K562 (cell line): ENCODE data around the gene ARHGEF7. TPM values are rescaled to one million over a fixed set of nuclear protein-coding genes. Genes with fewer than 3 reads are reported as not detected.

Experiments
- ATAC-seq: fragments of 200-7000 bp; cut with Tn5 transposase; 3 replicates; pipeline ENCODE4 v1.9.1; 2020; ENCODE audit warnings: moderate library complexity
- BruUV-seq: library from RNA; stranded (reverse); fragments of 400-500 nt; replicated peaks from 2 replicates; lab custom pipeline; 2021; lab: Mats Ljungman, UMichigan
- CTCF ChIA-PET: fragments of 300-600 bp; formaldehyde crosslinking; extraction: SDS; loops from one replicate; lab custom pipeline; 2021; ENCODE audit warnings: low intra/inter-chr PET ratio; lab: Yijun Ruan, JAX
- POLR2A ChIA-PET: fragments of 300-600, 350-650 bp; sonication (Branson Sonifier 250); formaldehyde crosslinking; extraction: SDS; loops from one replicate; lab custom pipeline; 2021; ENCODE audit warnings: antibody characterized with exemption, inconsistent platforms; lab: Yijun Ruan, JAX
- DNase-seq, 4 experiments: peaks; one replicate each; pipeline versions ENCODE4 v3.0.0 to v3.0.0-alpha.2; 2011 to 2018; ENCODE audit warnings: low spot score in 3 of 4, mixed read lengths in 3 of 4; ENCODE audit errors: extremely low read depth in 1 of 4
- FAIRE-seq: peaks from 2 replicates; lab custom pipeline; 2011; peaks lifted over from hg19 to GRCh38; lab: Jason Lieb, UNC
- H2AFZ ChIP-seq: 2 replicates; pipeline ENCODE4 v1.6.0; 2011; ENCODE audit warnings: low read depth, low read length, control low read depth, inconsistent platforms
- H3K27ac ChIP-seq: fragments of 200-600 bp; 3 replicates; pipeline ENCODE4 v1.8.0; 2011; ENCODE audit warnings: low read depth, mild to moderate bottlenecking, control low read depth, inconsistent platforms, low read length, moderate library complexity, mixed read lengths; ENCODE audit errors: extremely low read depth
- H3K27me3 ChIP-seq, 2 experiments: fragments of 300-600 bp in 1 of 2; 2 replicates in 1 of 2; 3 replicates in 1 of 2; pipeline versions ENCODE4 v1.6.0 to v1.8.0; 2011; ENCODE audit warnings: inconsistent platforms in 2 of 2, low read length in 2 of 2, mild to moderate bottlenecking in 1 of 2, mixed read lengths in 1 of 2, moderate library complexity in 1 of 2; ENCODE audit not compliant: control insufficient read depth in 2 of 2, insufficient read depth in 2 of 2
- H3K36me3 ChIP-seq: fragments of 300-600 bp; 3 replicates; pipeline ENCODE4 v1.8.0; 2011; ENCODE audit warnings: mild to moderate bottlenecking, low read length, inconsistent platforms; ENCODE audit not compliant: control insufficient read depth, insufficient read depth
- H3K4me1 ChIP-seq, 2 experiments: fragments of 200-600 bp in 1 of 2; replicated peaks in 1 of 2; 2 replicates in 1 of 2; 3 replicates in 1 of 2; pipeline versions ENCODE4 v1.5.1 to v1.8.0; 2011; ENCODE audit warnings: inconsistent platforms in 2 of 2, low read length in 2 of 2, mild to moderate bottlenecking in 1 of 2, mixed read lengths in 1 of 2, moderate library complexity in 1 of 2; ENCODE audit not compliant: control insufficient read depth in 2 of 2, insufficient read depth in 2 of 2
- H3K4me2 ChIP-seq: 2 replicates; pipeline ENCODE4 v1.6.1; 2011; ENCODE audit warnings: low read length, control low read depth, inconsistent platforms, mixed read lengths; ENCODE audit not compliant: insufficient read depth
- H3K4me3 ChIP-seq: fragments of 200-600 bp; sonication (generic), shearing (Covaris generic); 2 replicates; pipeline ENCODE4 v1.5.1; 2016; ENCODE audit warnings: control low read depth, inconsistent platforms
- H3K79me2 ChIP-seq: fragments of 200-600 bp; 3 replicates; pipeline ENCODE4 v1.8.0; 2011; ENCODE audit warnings: low read length, inconsistent platforms; ENCODE audit not compliant: control insufficient read depth, insufficient read depth
- H3K9ac ChIP-seq, 2 experiments: 2 replicates each; pipeline versions ENCODE4 v1.6.0 to v1.6.1; 2011; ENCODE audit warnings: low read depth in 2 of 2, low read length in 2 of 2, control low read depth in 1 of 2, inconsistent platforms in 1 of 2, mild to moderate bottlenecking in 1 of 2, mixed read lengths in 1 of 2; ENCODE audit not compliant: insufficient read depth in 1 of 2
- H3K9me1 ChIP-seq: one replicate; pipeline ENCODE4 v1.6.0; 2011; ENCODE audit warnings: inconsistent platforms, mild to moderate bottlenecking, low read length, moderate library complexity; ENCODE audit not compliant: control insufficient read depth, insufficient read depth
- H3K9me3 ChIP-seq: replicated peaks from 2 replicates; pipeline ENCODE4 v1.5.1; 2011; ENCODE audit warnings: low read depth, low read length, inconsistent platforms; ENCODE audit not compliant: control insufficient read depth, insufficient read depth
- H4K20me1 ChIP-seq: replicated peaks from 2 replicates; pipeline ENCODE4 v1.6.1; 2011; ENCODE audit warnings: low read length, inconsistent platforms, mixed read lengths; ENCODE audit not compliant: control insufficient read depth, insufficient read depth
- DNMT1 ChIP-seq: fragments of 450-650 bp; IDR thresholded peaks from 2 replicates; pipeline ENCODE4 v1.6.1; 2016; ENCODE audit warnings: antibody characterized with exemption, mild to moderate bottlenecking
- ETV1 ChIP-seq: fragments of 450-650 bp; conservative IDR thresholded peaks from 2 replicates; pipeline ENCODE4 v1.6.1; 2016; ENCODE audit warnings: missing genetic modification characterization, control low read depth, low read depth, missing compliant biosample characterization
- HDAC1 ChIP-seq, 2 experiments: fragments of 450-650 bp; IDR thresholded peaks; 2 replicates each; pipeline ENCODE4 v1.6.1; 2016 to 2017; ENCODE audit warnings: inconsistent platforms in 1 of 2, mild to moderate bottlenecking in 1 of 2, moderate library complexity in 1 of 2
- HSF4 ChIP-seq: fragments of 250-450 bp; sonication (Bioruptor Pico); IDR thresholded peaks from 2 replicates; pipeline ENCODE4 v2.1.2; 2022; ENCODE audit warnings: mild to moderate bottlenecking, moderate library complexity, borderline replicate concordance
- NFIC ChIP-seq: fragments of 450-650 bp; IDR thresholded peaks from 2 replicates; pipeline ENCODE4 v1.6.1; 2017; ENCODE audit warnings: mild to moderate bottlenecking, inconsistent platforms
- ZKSCAN1 ChIP-seq: fragments of 150-350 bp; IDR thresholded peaks from 2 replicates; pipeline ENCODE4 v1.6.1; 2016; ENCODE audit warnings: low read depth, low read length
- ZNF239 ChIP-seq: fragments of 250-450 bp; sonication (Bioruptor Pico); IDR thresholded peaks from 2 replicates; pipeline ENCODE4 v1.4.0; 2020; ENCODE audit warnings: mild to moderate bottlenecking
- WGBS: fragments of 100-300 bp; shearing (Covaris generic); methylation state at CpG from one replicate; pipeline ENCODE4 v1.1.6; 2016; ENCODE audit warnings: low coverage, mixed read lengths; ENCODE audit not compliant: insufficient coverage; ENCODE audit errors: missing lambda C conversion rate; 5-methylcytosine and 5-hydroxymethylcytosine counted together
- in situ Hi-C: fragments of 300-500 bp; cut with MboI; formaldehyde crosslinking; loops from 4 replicates; pipeline ENCODE4 v1.15.0; 2018; ENCODE audit warnings: inconsistent platforms, mixed read lengths
- intact Hi-C: fragments of 100-400 bp; cut with micrococcal nuclease; formaldehyde crosslinking; loops from 2 replicates; pipeline ENCODE4 v1.14.2; 2022
- polyA plus RNA-seq, 8 experiments: library from polyadenylated mRNA; depleted of rRNA in 4 of 8; stranded (reverse) in 5 of 8; unstranded in 3 of 8; fragments of >200 nt; fragmentation: Nextera tagmentation in 2 of 8; fragmentation: Illumina TruSeq in 1 of 8; extraction: Ambion mirVana in 2 of 8; extraction: Trizol in 1 of 8; gene quantifications; 2 replicates each; pipeline versions ENCODE4 v1.2.1 to v1.2.3, GENCODE V29; 2011 to 2014; ENCODE audit warnings: inconsistent platforms in 1 of 8, missing spikeins in 1 of 8
- total RNA-seq, 7 experiments: library from RNA; depleted of rRNA in 6 of 7; stranded (reverse); fragments of >200 nt in 6 of 7; fragmentation: Illumina TruSeq in 2 of 7; extraction: Trizol in 2 of 7; gene quantifications; 2 replicates each; pipeline versions ENCODE4 v1.2.1 to v1.2.3, GENCODE V29; 2011 to 2021; ENCODE audit warnings: low replicate concordance in 1 of 7
- TF ChIP-seq, protein P1 (sequence below): fragments of 200-800 bp; sonication (Bioruptor generic); IDR thresholded peaks from 2 replicates; pipeline ENCODE4 v1.6.1; 2017; ENCODE audit warnings: missing genetic modification characterization, missing compliant biosample characterization
- TF ChIP-seq, protein P2 (sequence below), 2 experiments: fragments of 450-650 bp; conservative IDR thresholded peaks; 2 replicates each; pipeline ENCODE4 v1.6.1; 2017; ENCODE audit warnings: mild to moderate bottlenecking in 2 of 2, moderate library complexity in 2 of 2
- TF ChIP-seq, protein P3 (sequence below): fragments of 250-450 bp; sonication (Bioruptor Pico); IDR thresholded peaks from 2 replicates; pipeline ENCODE4 v1.5.0; 2021
- TF ChIP-seq, protein P4 (sequence below): sonication (generic); formaldehyde crosslinking; IDR thresholded peaks from 2 replicates; pipeline ENCODE4 v1.8.0; 2022; ENCODE audit warnings: mild to moderate bottlenecking, missing genetic modification reagents

ARHGEF7 gene
- total and polyA plus RNA-seq, 9 of the 15 experiments (the other 6 are each of a cell fraction or from before 2014, with no cell fraction given) = 2.1 to 26.8 (median 17.5) TPM

DNA sequence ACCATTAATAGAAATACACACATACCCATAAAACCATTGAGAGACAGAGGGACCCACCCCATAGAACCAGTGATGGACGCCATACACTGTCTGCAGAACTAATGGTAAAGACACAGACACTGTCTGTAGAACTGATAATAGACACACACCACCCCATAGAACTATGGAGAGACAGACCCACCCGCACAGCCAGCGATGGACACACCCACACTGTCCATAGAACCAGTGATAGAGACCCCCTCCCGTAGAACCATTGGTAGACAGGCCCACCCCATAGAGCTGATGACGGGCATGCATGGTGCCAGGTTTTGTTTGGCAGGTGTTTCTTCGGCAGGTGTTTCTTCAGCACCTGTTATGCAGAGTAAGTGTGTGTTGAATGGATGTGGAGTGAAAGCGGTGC lies 117.1 kb downstream of the ARHGEF7 start:
- Histone ChIP-seq H3K9ac (no peak overlapping the region), H3K9me3 (no peaks in the 10 kb centered on the region), H3K4me2 (no peak overlapping the region), H3K4me3 (no peak overlapping the region), H2AFZ (no peak overlapping the region), H3K36me3 (peaks cover 11% of the 10 kb centered on the region; the same call in 1 of the 3 replicates), H3K27me3 (no peaks in the 10 kb centered on the region), H3K27ac (no peak overlapping the region), H3K79me2 (peaks cover 3% of the 10 kb centered on the region; the same call in 1 of the 3 replicates), H4K20me1 (no peaks in the 10 kb centered on the region), H3K4me1 (no peaks in the 10 kb centered on the region), H3K9me1 (no peaks in the 10 kb centered on the region)
- DNase-seq (no peak), FAIRE-seq (no peak), ATAC-seq (no peak)
- no peak for TF ChIP-seq ZNF239 (CRISPR knock-in tag)
- TF ChIP-seq, protein P1, sequence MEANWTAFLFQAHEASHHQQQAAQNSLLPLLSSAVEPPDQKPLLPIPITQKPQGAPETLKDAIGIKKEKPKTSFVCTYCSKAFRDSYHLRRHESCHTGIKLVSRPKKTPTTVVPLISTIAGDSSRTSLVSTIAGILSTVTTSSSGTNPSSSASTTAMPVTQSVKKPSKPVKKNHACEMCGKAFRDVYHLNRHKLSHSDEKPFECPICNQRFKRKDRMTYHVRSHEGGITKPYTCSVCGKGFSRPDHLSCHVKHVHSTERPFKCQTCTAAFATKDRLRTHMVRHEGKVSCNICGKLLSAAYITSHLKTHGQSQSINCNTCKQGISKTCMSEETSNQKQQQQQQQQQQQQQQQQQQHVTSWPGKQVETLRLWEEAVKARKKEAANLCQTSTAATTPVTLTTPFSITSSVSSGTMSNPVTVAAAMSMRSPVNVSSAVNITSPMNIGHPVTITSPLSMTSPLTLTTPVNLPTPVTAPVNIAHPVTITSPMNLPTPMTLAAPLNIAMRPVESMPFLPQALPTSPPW (CRISPR knock-in tag) = no peak
- no peak for TF ChIP-seq NFIC
- CTCF ChIA-PET = no interaction called here
- 93% methylated on average over 7 of the region's 7 CpGs for WGBS
- intact Hi-C loops (no loop called here), in situ Hi-C loops (no loop called here)
- POLR2A ChIA-PET = no interaction called here
- no TSS peak for BruUV-seq

DNA sequence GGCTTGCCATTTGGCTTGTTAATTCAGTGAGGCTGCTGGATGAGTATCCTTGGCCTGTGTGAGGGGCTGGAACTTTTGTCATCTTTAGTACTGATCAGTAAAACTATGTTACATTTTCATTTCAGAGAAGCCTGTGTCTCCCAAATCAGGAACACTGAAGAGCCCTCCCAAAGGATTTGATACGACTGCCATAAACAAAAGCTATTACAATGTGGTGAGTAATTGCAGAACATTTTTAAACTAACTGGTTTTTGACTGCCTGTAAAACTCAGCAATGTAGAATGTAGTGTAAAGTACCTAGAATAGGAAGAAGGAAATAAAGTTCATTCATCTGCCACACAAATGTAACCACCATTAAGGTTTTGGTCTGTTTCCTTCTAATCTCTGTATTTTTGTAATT lies 118.0 kb downstream of the ARHGEF7 start:
- WGBS = 67% methylated on average over 1 of the region's 1 CpG
- H3K4me3 ChIP-seq = no peak overlapping the region
- H3K36me3 ChIP-seq = peaks cover 11% of the 10 kb centered on the region; the same call in 1 of the 3 replicates
- in situ Hi-C loops = no loop called here
- H3K9me1 ChIP-seq = no peaks in the 10 kb centered on the region
- H3K4me2 ChIP-seq = no peak overlapping the region
- no peaks in the 10 kb centered on the region for H3K9me3 ChIP-seq
- no peak overlapping the region for H3K27ac ChIP-seq
- no peaks in the 10 kb centered on the region for H4K20me1 ChIP-seq
- H3K27me3 ChIP-seq = no peaks in the 10 kb centered on the region
- no peaks in the 10 kb centered on the region for H3K4me1 ChIP-seq
- no peak overlapping the region for H2AFZ ChIP-seq
- DNase-seq = no peak
- ChIA-PET POLR2A (no interaction called here), CTCF (no interaction called here)
- no peak for FAIRE-seq
- BruUV-seq = no TSS peak
- 0 out of 3 replicates have a peak, but pooled peaks cover 3% of the 10 kb centered on the region for H3K79me2 ChIP-seq
- ATAC-seq = no peak
- intact Hi-C loops = no loop called here
- H3K9ac ChIP-seq = no peak overlapping the region
- TF ChIP-seq, protein P2, sequence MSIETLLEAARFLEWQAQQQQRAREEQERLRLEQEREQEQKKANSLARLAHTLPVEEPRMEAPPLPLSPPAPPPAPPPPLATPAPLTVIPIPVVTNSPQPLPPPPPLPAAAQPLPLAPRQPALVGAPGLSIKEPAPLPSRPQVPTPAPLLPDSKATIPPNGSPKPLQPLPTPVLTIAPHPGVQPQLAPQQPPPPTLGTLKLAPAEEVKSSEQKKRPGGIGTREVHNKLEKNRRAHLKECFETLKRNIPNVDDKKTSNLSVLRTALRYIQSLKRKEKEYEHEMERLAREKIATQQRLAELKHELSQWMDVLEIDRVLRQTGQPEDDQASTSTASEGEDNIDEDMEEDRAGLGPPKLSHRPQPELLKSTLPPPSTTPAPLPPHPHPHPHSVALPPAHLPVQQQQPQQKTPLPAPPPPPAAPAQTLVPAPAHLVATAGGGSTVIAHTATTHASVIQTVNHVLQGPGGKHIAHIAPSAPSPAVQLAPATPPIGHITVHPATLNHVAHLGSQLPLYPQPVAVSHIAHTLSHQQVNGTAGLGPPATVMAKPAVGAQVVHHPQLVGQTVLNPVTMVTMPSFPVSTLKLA (conservative IDR thresholded peaks at IDR 0.05) = no peak
- TF ChIP-seq, protein P3, sequence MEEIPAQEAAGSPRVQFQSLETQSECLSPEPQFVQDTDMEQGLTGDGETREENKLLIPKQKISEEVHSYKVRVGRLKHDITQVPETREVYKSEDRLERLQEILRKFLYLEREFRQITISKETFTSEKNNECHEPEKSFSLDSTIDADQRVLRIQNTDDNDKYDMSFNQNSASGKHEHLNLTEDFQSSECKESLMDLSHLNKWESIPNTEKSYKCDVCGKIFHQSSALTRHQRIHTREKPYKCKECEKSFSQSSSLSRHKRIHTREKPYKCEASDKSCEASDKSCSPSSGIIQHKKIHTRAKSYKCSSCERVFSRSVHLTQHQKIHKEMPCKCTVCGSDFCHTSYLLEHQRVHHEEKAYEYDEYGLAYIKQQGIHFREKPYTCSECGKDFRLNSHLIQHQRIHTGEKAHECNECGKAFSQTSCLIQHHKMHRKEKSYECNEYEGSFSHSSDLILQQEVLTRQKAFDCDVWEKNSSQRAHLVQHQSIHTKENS (CRISPR knock-in tag) = no peak
- TF ChIP-seq ZKSCAN1 (no peak), HDAC1 (IDR thresholded peaks at IDR 0.05) (no peak), HSF4 (CRISPR knock-in tag) (no peak), ETV1 (tag) (no peak), DNMT1 (no peak)
- TF ChIP-seq, protein P4, sequence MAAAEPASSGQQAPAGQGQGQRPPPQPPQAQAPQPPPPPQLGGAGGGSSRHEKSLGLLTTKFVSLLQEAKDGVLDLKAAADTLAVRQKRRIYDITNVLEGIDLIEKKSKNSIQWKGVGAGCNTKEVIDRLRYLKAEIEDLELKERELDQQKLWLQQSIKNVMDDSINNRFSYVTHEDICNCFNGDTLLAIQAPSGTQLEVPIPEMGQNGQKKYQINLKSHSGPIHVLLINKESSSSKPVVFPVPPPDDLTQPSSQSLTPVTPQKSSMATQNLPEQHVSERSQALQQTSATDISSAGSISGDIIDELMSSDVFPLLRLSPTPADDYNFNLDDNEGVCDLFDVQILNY (CRISPR knock-in tag) = no peak
